ENCODE measurements around the gene SUGCT.

DNA sequence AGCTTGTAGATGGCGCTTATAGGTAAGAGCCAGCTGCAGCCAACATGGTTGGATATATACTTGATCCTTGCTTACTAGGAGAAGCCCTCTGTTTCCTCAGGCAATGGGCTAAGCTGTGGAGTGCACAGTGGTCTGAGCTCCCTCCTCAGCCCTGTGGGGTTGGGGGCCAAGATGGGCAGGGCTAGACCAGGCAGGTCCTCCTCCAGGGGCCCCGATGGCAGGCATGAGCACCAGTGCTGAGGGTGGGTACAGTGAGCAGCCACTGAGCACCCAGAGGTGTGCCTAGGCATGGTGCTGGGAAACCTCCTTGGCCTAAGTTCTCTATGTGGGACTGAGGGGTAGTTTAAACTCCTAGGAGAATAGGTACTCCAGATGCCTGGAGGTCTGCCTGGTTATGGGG is 680.2 kb downstream of the SUGCT start:
- TF ChIP-seq ZNF274 (IDR thresholded peaks at IDR 0.05; ENCODE audit: low read depth, low read length) = no peak
- TF ChIP-seq YY1 (IDR thresholded peaks at IDR 0.05; ENCODE audit: insufficient read depth, insufficient read length) = no peak
